Muscle of leg (tissue), 11 donors: ENCODE results near the gene SYNGR3. TPM values are rescaled to one million over a fixed set of nuclear protein-coding genes. Genes with fewer than 3 reads are reported as not detected.
"Not testable (repeated sequence)": the region's sequence is repeated elsewhere in the genome, so short reads cannot be mapped to it uniquely, and the experiment has no call there.

ENCODE experiments used
- DNase-seq: peaks from one replicate; pipeline ENCODE4 v3.0.0; 2013
- H3K27ac ChIP-seq: one replicate; pipeline ENCODE4 v1.5.1; 2013; ENCODE audit warnings: mild to moderate bottlenecking, low read length, control low read depth
- H3K27me3 ChIP-seq: one replicate; pipeline ENCODE4 v1.6.1; 2013; ENCODE audit warnings: low read length; ENCODE audit not compliant: control insufficient read depth, insufficient read depth
- H3K36me3 ChIP-seq: one replicate; pipeline ENCODE4 v1.6.1; 2013; ENCODE audit warnings: low read length; ENCODE audit not compliant: control insufficient read depth, insufficient read depth
- H3K4me1 ChIP-seq: one replicate; pipeline ENCODE4 v1.6.1; 2013; ENCODE audit warnings: low read length; ENCODE audit not compliant: control insufficient read depth, insufficient read depth
- H3K4me3 ChIP-seq: one replicate; pipeline ENCODE4 v1.5.1; 2013; ENCODE audit warnings: low read length, control low read depth
- H3K9me3 ChIP-seq: replicated peaks from 2 replicates; pipeline ENCODE4 v1.6.1; 2013; ENCODE audit warnings: low read depth, low read length; ENCODE audit not compliant: control insufficient read depth
- WGBS: methylation state at CpG from one replicate; pipeline ENCODE4 v1.1.5; 2013; ENCODE audit warnings: missing lambda C conversion rate; ENCODE audit not compliant: insufficient coverage; 5-methylcytosine and 5-hydroxymethylcytosine counted together
- polyA plus RNA-seq, 8 donors: library from polyadenylated mRNA; unstranded; fragments of 120-200 nt; gene quantifications; one replicate each; pipeline versions ENCODE4 v1.2.1 to v1.2.3, GENCODE V29; 2013; ENCODE audit warnings: inconsistent platforms in 1 of 8, low replicate concordance in 1 of 8; ENCODE audit not compliant: insufficient read length in 8 of 8, insufficient read depth in 1 of 8
- total RNA-seq: library from RNA; stranded (reverse); fragments of 120-200 nt; gene quantifications from one replicate; pipeline ENCODE4 v1.2.4, GENCODE V29; 2013

Gene SYNGR3
- total and polyA plus RNA-seq, 9 donors: 0.70 to 1.5 (median 1.2) TPM

- H3K4me3 ChIP-seq: peak within 1 kb of the TSS; percentile 81
- H3K27ac ChIP-seq: peak within 1 kb of the TSS; percentile 93
- no peaks in the 10 kb centered on the region for H3K27me3 ChIP-seq
- under 1% methylated on average over 48 of the region's 52 CpGs for WGBS
- peaks cover 13% of the 10 kb centered on the region for H3K36me3 ChIP-seq
- peak; percentile 95 for DNase-seq
- H3K9me3 ChIP-seq: no peaks in the 10 kb centered on the region
- H3K4me1 ChIP-seq: peaks cover 48% of the 10 kb centered on the region
Observed at GRCh38 chr16:2009791-2010510, 20.2 kb downstream of the SYNGR3 start, which contains the start of gene ZNF598. Gene ZNF598, minus strand, starts transcription at chr16:2009821.

- H3K36me3 ChIP-seq: not testable (repeated sequence)
Observed at GRCh38 chr16:2011726-2012125, 22.0 kb downstream of the SYNGR3 start.

GRCh38 chr16:2013527-2013926 lies 23.8 kb downstream of the SYNGR3 start:
- no peak for DNase-seq
- Histone ChIP-seq H3K36me3 (no peaks in the 10 kb centered on the region), H3K4me3 (no peak overlapping the region), H3K27ac (no peak overlapping the region), H3K4me1 (peaks cover 27% of the 10 kb centered on the region), H3K9me3 (no peaks in the 10 kb centered on the region), H3K27me3 (peaks cover 2% of the 10 kb centered on the region)
- 78% methylated on average over 13 of the region's 15 CpGs for WGBS

More at GRCh38 chr16:2011726-2012125, 22.0 kb downstream of the SYNGR3 start:
- H3K27me3 ChIP-seq, H3K27ac ChIP-seq, H3K9me3 ChIP-seq, H3K4me3 ChIP-seq, DNase-seq: not testable (repeated sequence)
- H3K4me1 ChIP-seq: peaks cover 42% of the 10 kb centered on the region
- 76% methylated on average over 5 of the region's 9 CpGs for WGBS

GRCh38 chr16:2015117-2015946 lies 25.6 kb downstream of the SYNGR3 start:
- Histone ChIP-seq H3K27me3 (peaks cover 17% of the 10 kb centered on the region), H3K27ac (peak overlapping the region; percentile 29), H3K4me1 (peaks cover 26% of the 10 kb centered on the region), H3K36me3 (no peaks in the 10 kb centered on the region), H3K9me3 (no peaks in the 10 kb centered on the region), H3K4me3 (no peak overlapping the region)
- no peak for DNase-seq
- WGBS: 67% methylated on average over 14 of the region's 24 CpGs

GRCh38 chr16:2015947-2016208 lies 26.1 kb downstream of the SYNGR3 start:
- Histone ChIP-seq H3K4me1 (peaks cover 27% of the 10 kb centered on the region), H3K27ac (peak overlapping the region; percentile 29), H3K9me3 (no peaks in the 10 kb centered on the region), H3K36me3 (no peaks in the 10 kb centered on the region), H3K27me3 (peaks cover 22% of the 10 kb centered on the region), H3K4me3 (no peak overlapping the region)
- DNase-seq: no peak
- no CpG with 5 or more reads among the region's 7 CpGs for WGBS

GRCh38 chr16:2016407-2016922 lies 26.7 kb downstream of the SYNGR3 start:
- no peaks in the 10 kb centered on the region for H3K9me3 ChIP-seq
- peaks cover 25% of the 10 kb centered on the region for H3K27me3 ChIP-seq
- H3K27ac ChIP-seq: no peak overlapping the region
- DNase-seq: no peak
- no peaks in the 10 kb centered on the region for H3K36me3 ChIP-seq
- H3K4me3 ChIP-seq: no peak overlapping the region
- H3K4me1 ChIP-seq: peaks cover 28% of the 10 kb centered on the region
- WGBS: 22% methylated on average over 12 of the region's 13 CpGs

GRCh38 chr16:2019518-2019920 lies 29.7 kb downstream of the SYNGR3 start, which contains the start of gene NPW:
Gene NPW, plus strand, starts transcription at chr16:2019785.
- WGBS: 1% methylated on average over 32 of the region's 33 CpGs
- no peaks in the 10 kb centered on the region for H3K36me3 ChIP-seq
- no peaks in the 10 kb centered on the region for H3K9me3 ChIP-seq
- peaks cover 29% of the 10 kb centered on the region for H3K27me3 ChIP-seq
- DNase-seq: no peak
- H3K27ac ChIP-seq: no peak within 1 kb of the TSS
- H3K4me1 ChIP-seq: peaks cover 46% of the 10 kb centered on the region
- peak within 1 kb of the TSS; percentile 21 for H3K4me3 ChIP-seq

GRCh38 chr16:2019921-2020831 lies 30.4 kb downstream of the SYNGR3 start:
- H3K27me3 ChIP-seq: peaks cover 29% of the 10 kb centered on the region

GRCh38 chr16:2022723-2023091 lies 32.9 kb downstream of the SYNGR3 start:
- H3K4me3 ChIP-seq: peak overlapping the region; percentile 39
- 0% methylated on average over 10 of the region's 14 CpGs for WGBS
- H3K27me3 ChIP-seq: peaks cover 36% of the 10 kb centered on the region
- H3K4me1 ChIP-seq: peaks cover 52% of the 10 kb centered on the region
- no peaks in the 10 kb centered on the region for H3K36me3 ChIP-seq
- H3K27ac ChIP-seq: no peak overlapping the region
- peak; percentile 50 for DNase-seq
- no peaks in the 10 kb centered on the region for H3K9me3 ChIP-seq

More at GRCh38 chr16:2019921-2020831, 30.4 kb downstream of the SYNGR3 start:
- Histone ChIP-seq H3K4me1 (peaks cover 46% of the 10 kb centered on the region), H3K4me3 (peak overlapping the region; percentile 21), H3K36me3 (no peaks in the 10 kb centered on the region), H3K9me3 (no peaks in the 10 kb centered on the region), H3K27ac (no peak overlapping the region)
- under 1% methylated on average over 92 of the region's 96 CpGs for WGBS
- DNase-seq: no peak
